Stimulated activated CD8-positive, alpha-beta memory T cell treated with anti-CD3 and anti-CD28 coated beads, Interleukin-12 subunit alpha, Interleukin-12 subunit beta, amount 100 ng/mL, for 1 hour (primary cell): ENCODE data around the gene SMARCD3.

Experiments used
- DNase-seq: peaks from one replicate; pipeline ENCODE4 v3.0.0-alpha.2; 2020; ENCODE audit warnings: low read depth

The SMARCD3 gene

GRCh38 chr7:151248346-151249033 lies at the start of gene SMARCD3:
SMARCD3 (minus strand) TSS chr7:151248694; CDS start chr7:151248562, 132 bp downstream.
- DNase-seq = no peak

- DNase-seq = no peak
These were observed 47.9 kb upstream of the SMARCD3 start for GRCh38 chr7:151296202-151296992.

- DNase-seq = no peak
These were observed 44.4 kb upstream of the SMARCD3 start for GRCh38 chr7:151292850-151293249.

GRCh38 chr7:151291206-151291605 lies 42.7 kb upstream of the SMARCD3 start:
- no peak for DNase-seq

- no peak for DNase-seq
These were observed 41.9 kb upstream of the SMARCD3 start for GRCh38 chr7:151290355-151290760.

GRCh38 chr7:151289891-151290290 lies 41.4 kb upstream of the SMARCD3 start:
- no peak for DNase-seq

GRCh38 chr7:151286148-151286547 lies 37.7 kb upstream of the SMARCD3 start:
- no peak for DNase-seq

- DNase-seq = no peak
These were observed 34.8 kb upstream of the SMARCD3 start for GRCh38 chr7:151283302-151283701.

GRCh38 chr7:151282111-151282510 lies 33.6 kb upstream of the SMARCD3 start:
- DNase-seq = no peak

- no peak for DNase-seq
These were observed 33.2 kb upstream of the SMARCD3 start for GRCh38 chr7:151281686-151282085.

- no peak for DNase-seq
These were observed 32.0 kb upstream of the SMARCD3 start for GRCh38 chr7:151280388-151281019.

GRCh38 chr7:151279868-151280267 lies 31.4 kb upstream of the SMARCD3 start:
- DNase-seq = no peak

- no peak for DNase-seq
These were observed 30.5 kb upstream of the SMARCD3 start for GRCh38 chr7:151278949-151279348.

- no peak for DNase-seq
These were observed 29.1 kb upstream of the SMARCD3 start for GRCh38 chr7:151277631-151278030.

- peak; percentile 31 for DNase-seq
These were observed 28.4 kb upstream of the SMARCD3 start for GRCh38 chr7:151276666-151277590.

- no peak for DNase-seq
These were observed 27.5 kb upstream of the SMARCD3 start for GRCh38 chr7:151275813-151276577.

GRCh38 chr7:151274936-151275812 lies 26.7 kb upstream of the SMARCD3 start:
- no peak for DNase-seq

- no peak for DNase-seq
These were observed 25.9 kb upstream of the SMARCD3 start for GRCh38 chr7:151274396-151274795.

GRCh38 chr7:151273651-151274390 lies 25.3 kb upstream of the SMARCD3 start:
- DNase-seq = no peak
